ENCODE results near the gene PDE1C. TPM values are rescaled to one million over a fixed set of nuclear protein-coding genes. Genes with fewer than 3 reads are reported as not detected.
A peak's percentile ranks its signal among the peaks of the same experiment; 100 is the strongest.

The PDE1C gene
- total and polyA plus RNA-seq, 8 donors, result 2.9 to 54.2 (median 5.9) TPM

GRCh38 chr7:31776616-31777015, 293.6 kb downstream of the PDE1C start:
- no peak for TF ChIP-seq EP300 (IDR thresholded peaks at IDR 0.05)
- H3K9me3 ChIP-seq, result no peaks in the 10 kb centered on the region
- no peaks in the 10 kb centered on the region for H3K36me3 ChIP-seq
- 70 to 89% (median 80%) methylated on average over 3 of the region's 3 CpGs for WGBS, 5 donors
- intact Hi-C loops (cut with DNase I; ENCODE audit: low total_unique reads), result no loop called here
- DNase-seq, result no peak
- no peak overlapping the region for H3K27ac ChIP-seq
- H3K27me3 ChIP-seq, result no peaks in the 10 kb centered on the region
- no peak overlapping the region for H3K4me3 ChIP-seq
- peaks cover 0 to 8% (median 0%) of the 10 kb centered on the region in 4 donors for H3K4me1 ChIP-seq

DNA sequence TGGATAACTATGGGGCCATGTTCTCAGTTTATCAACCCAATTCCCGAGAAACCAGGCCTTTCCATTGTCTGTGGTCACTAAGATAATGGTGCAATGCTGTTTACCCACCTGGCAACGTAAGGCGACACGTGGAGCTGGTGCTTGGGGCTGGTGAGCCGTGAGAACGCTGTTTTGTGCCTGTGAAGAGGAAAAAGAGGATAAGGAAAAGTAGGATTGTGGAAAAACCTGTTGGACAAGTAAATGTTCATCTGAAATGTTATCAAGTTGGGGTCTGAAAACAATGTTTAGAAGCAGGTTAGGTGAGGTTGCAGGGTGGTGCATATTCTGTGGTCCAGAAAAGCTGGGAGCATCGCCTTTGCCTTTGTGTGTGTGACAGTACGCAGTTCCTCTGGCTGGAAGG, 294.7 kb downstream of the PDE1C start:
- H3K27ac ChIP-seq, result no peak overlapping the region
- intact Hi-C loops (cut with DNase I; ENCODE audit: low total_unique reads), result no loop called here
- TF ChIP-seq, protein P1, sequence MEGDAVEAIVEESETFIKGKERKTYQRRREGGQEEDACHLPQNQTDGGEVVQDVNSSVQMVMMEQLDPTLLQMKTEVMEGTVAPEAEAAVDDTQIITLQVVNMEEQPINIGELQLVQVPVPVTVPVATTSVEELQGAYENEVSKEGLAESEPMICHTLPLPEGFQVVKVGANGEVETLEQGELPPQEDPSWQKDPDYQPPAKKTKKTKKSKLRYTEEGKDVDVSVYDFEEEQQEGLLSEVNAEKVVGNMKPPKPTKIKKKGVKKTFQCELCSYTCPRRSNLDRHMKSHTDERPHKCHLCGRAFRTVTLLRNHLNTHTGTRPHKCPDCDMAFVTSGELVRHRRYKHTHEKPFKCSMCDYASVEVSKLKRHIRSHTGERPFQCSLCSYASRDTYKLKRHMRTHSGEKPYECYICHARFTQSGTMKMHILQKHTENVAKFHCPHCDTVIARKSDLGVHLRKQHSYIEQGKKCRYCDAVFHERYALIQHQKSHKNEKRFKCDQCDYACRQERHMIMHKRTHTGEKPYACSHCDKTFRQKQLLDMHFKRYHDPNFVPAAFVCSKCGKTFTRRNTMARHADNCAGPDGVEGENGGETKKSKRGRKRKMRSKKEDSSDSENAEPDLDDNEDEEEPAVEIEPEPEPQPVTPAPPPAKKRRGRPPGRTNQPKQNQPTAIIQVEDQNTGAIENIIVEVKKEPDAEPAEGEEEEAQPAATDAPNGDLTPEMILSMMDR (IDR thresholded peaks at IDR 0.05), result no peak
- TF ChIP-seq POLR2A (IDR thresholded peaks at IDR 0.05) (no peak), EP300 (IDR thresholded peaks at IDR 0.05) (no peak), POLR2AphosphoS5 (IDR thresholded peaks at IDR 0.05) (no peak)
- 32 to 64% (median 49%) methylated on average over 8 of the region's 8 CpGs for WGBS, 5 donors
- peaks cover 0 to 8% (median 0%) of the 10 kb centered on the region in 4 donors for H3K4me1 ChIP-seq
- no peak overlapping the region for H3K4me3 ChIP-seq
- DNase-seq, result peak; percentile 33 to 54
- H3K9me3 ChIP-seq, result no peaks in the 10 kb centered on the region
- no peaks in the 10 kb centered on the region for H3K36me3 ChIP-seq
- no peaks in the 10 kb centered on the region for H3K27me3 ChIP-seq

- Histone ChIP-seq H3K36me3 (no peaks in the 10 kb centered on the region), H3K27me3 (no peaks in the 10 kb centered on the region), H3K4me3 (no peak overlapping the region), H3K27ac (no peak overlapping the region), H3K4me1 (peaks cover 0 to 8% (median 0%) of the 10 kb centered on the region in 4 donors), H3K9me3 (no peaks in the 10 kb centered on the region)
- intact Hi-C loops (cut with DNase I; ENCODE audit: low total_unique reads), result no loop called here
- no peak for DNase-seq
- TF ChIP-seq POLR2AphosphoS5 (IDR thresholded peaks at IDR 0.05) (no peak), POLR2A (IDR thresholded peaks at IDR 0.05) (no peak), EP300 (IDR thresholded peaks at IDR 0.05) (no peak)
- TF ChIP-seq, protein P1 (IDR thresholded peaks at IDR 0.05), result no peak
- WGBS, 5 donors, result 84 to 93% (median 90%) methylated on average over 2 of the region's 2 CpGs
These were observed 298.0 kb downstream of the PDE1C start for GRCh38 chr7:31772211-31772610.

DNA sequence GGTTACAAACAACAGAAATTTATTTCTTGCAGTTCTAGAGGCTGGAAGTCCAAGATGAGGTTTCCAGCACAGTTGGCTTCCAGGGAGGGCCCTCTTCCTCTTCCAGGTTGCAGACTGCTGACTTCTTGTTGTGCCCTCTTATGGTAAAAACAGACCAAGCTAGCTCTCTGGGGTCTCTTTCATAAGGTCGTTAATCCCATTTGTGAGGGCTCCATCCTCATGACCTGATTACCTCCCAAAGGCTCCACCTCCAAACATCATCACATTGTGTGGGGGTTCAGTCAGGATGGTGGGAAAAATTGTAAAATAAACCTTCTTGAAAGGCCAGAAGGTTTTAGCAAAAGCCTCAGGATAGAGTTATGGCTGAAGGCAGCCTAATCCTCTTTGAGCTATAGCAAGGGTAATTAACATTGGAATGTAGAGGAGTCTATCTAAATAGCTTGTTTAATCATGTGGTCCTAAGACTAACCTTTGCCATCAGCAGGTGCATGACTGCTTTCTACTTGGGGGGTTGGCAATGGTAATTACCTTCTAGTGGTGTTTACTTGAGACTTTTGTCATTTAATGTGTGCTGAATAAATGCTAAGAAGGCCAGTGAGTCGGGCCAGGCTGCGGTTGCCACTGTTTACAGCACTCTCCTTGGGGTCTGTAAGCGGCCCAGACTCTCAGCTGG, 302.4 kb downstream of the PDE1C start:
- H3K27ac ChIP-seq, result no peak overlapping the region
- H3K4me1 ChIP-seq, result no peaks in the 10 kb centered on the region
- WGBS, 5 donors, result 41 to 57% (median 52%) methylated on average over 4 of the region's 4 CpGs
- no peaks in the 10 kb centered on the region for H3K27me3 ChIP-seq
- H3K4me3 ChIP-seq, result no peak overlapping the region
- no peaks in the 10 kb centered on the region for H3K9me3 ChIP-seq
- no peak for DNase-seq
- no peaks in the 10 kb centered on the region for H3K36me3 ChIP-seq
- intact Hi-C loops (cut with DNase I; ENCODE audit: low total_unique reads), result no loop called here
- TF ChIP-seq POLR2A (IDR thresholded peaks at IDR 0.05) (no peak), POLR2AphosphoS5 (IDR thresholded peaks at IDR 0.05) (no peak)

GRCh38 chr7:31764462-31764861, 305.7 kb downstream of the PDE1C start:
- TF ChIP-seq, protein P1 (IDR thresholded peaks at IDR 0.05), result no peak
- TF ChIP-seq EP300 (IDR thresholded peaks at IDR 0.05) (no peak), POLR2A (IDR thresholded peaks at IDR 0.05) (no peak), POLR2AphosphoS5 (IDR thresholded peaks at IDR 0.05) (no peak)

More at GRCh38 chr7:31764462-31764861, 305.7 kb downstream of the PDE1C start:
- WGBS, 5 donors, result 76 to 90% (median 81%) methylated on average over 4 of the region's 4 CpGs
- intact Hi-C loops (cut with DNase I; ENCODE audit: low total_unique reads), result no loop called here
- no peaks in the 10 kb centered on the region for H3K27me3 ChIP-seq
- H3K9me3 ChIP-seq, result no peaks in the 10 kb centered on the region
- H3K36me3 ChIP-seq, result no peaks in the 10 kb centered on the region
- no peak overlapping the region for H3K27ac ChIP-seq
- no peak overlapping the region for H3K4me3 ChIP-seq
- DNase-seq, result no peak
- H3K4me1 ChIP-seq, result no peaks in the 10 kb centered on the region

Measured in stomach (tissue), 9 donors.